ENCODE measurements around the gene NHLH1.

Gene NHLH1

DNA sequence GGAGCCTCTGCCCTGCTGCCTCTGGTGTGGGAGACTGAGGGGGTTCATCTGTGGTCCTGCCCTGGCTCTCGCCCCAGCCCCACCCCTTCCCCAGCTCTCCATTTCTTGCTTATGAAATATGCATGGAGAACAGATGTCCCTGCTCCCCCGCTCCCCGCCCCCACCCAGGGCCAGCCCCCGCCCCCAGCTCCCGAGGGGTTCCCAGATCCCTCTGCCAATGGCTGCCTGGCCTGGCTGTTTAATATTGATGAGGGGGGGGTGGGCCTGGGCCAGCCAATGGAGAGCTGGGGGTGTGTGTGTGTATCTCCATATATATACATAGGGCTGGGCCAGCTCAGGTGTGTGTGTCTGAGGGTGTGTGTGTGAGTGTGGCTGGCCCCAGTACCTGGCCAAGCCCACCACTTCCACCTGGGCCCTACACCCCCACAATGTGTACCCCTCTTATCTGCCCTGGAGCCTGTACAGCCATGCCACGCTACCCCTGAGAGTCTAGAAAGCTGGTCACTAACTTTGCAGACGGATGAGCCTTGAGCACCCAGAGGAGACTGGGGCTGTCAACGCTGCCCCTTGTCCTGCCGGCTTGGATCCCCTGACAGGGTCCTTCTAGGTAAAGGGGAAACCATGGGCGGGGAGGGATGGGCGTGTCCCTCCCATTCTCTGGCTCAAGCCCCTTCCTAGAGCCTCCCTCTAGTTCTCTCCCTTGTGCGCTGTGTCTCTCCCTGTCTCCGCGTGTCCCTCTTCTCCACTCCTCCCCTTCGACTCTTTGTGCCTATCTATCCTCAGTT is at the start of gene NHLH1:
Gene NHLH1 (plus strand): TSS at position 341 of the 785 bp plus-strand sequence. CDS start 3,661 bp downstream, outside the sequence.
- DNase-seq (ENCODE audit: low read depth) = no peak

DNA sequence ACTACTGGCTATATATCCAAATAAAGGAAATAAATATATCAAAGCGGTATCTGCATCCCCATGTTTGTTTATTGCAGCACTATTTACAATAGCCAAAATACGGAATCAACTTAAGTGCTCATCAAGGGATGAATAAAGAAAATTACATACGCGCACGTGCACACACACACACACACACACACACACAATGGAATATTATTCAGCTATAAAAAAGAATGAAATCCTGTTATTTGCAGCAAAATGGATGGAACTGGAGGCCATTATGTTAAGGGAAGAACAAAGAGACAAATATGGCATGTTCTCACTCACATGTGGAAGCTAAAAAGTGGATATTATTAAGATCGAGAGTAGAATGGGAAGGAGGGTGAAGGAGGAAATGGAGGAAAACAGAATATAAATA is 44.0 kb upstream of the NHLH1 start:
- DNase-seq (ENCODE audit: low read depth) = no peak

DNA sequence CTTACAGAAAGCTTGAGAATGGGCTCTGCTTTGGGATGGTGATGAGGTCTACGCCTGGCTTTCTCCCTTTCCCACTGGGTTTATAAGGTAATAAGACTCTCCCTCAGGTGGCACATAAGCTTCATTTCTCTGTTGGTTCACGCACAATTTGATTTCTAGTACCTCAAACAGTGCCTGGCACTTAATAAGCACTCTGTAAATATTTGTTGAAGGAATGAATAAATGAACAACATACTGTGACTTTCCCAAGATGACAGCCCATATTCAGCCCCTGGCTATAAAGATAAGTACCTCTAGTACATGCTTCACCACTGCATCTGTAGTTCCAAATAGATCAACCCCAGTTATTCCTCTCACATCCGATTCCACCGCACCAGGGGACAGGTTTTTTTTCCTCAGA is 41.6 kb upstream of the NHLH1 start:
- DNase-seq (ENCODE audit: low read depth) = no peak

DNA sequence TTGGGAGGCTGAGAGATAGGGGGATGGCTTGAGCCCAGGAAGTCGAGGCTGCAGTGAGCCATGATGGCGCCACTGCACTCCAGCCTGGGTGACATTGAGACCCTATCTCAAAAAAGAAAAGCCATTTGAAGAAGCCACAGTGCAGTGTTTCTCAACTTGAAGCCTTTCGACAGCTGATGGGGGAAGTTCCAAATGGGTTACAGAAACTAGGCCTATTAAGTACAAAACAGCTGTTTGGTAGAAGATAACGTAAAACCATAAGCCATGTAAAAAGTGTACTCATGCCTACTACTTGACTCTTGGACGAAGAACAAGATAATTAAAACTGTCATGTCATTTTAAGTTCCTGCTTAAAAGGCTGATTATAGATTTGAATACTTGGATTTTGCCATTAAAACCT is 40.5 kb upstream of the NHLH1 start:
- no peak for DNase-seq (ENCODE audit: low read depth)

DNA sequence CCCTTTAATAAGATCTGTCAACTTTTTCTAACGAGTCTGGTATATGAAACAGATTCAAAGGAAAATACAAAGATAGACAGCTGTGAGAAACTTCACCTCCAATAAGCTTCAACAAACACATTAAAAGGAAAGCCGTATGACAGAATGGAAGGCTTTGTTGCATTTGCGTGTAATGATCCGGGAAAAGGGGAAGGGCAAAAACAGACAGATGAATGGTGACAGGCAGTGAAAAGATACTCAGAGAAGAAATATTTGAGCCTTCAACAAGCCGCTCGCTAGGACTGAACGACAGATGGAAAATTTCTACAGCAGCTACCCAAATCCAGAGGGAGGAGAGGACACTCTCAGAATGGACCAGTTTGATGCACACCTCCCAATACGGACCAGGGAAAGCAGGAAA is 38.7 kb upstream of the NHLH1 start:
- no peak for DNase-seq (ENCODE audit: low read depth)

DNA sequence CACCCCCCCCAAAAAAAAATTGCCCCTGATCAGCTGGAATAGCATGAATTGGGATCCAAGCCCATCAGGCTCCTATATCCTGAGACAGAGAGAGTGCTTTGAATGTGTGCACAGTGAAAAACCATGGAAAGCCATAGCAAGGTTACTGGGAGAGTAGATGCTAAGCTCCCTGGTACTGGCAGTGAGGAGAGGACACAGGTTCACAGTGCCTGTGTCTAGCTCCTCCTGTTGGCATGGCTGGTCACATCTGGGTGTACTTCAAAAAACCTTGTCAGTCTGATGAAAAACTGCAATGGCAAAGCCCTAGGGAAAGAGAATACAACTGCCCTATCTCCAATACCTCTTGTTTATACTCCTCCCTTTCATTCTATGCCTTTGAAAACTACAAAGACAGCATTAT is 36.8 kb upstream of the NHLH1 start:
- DNase-seq (ENCODE audit: low read depth) = no peak

DNA sequence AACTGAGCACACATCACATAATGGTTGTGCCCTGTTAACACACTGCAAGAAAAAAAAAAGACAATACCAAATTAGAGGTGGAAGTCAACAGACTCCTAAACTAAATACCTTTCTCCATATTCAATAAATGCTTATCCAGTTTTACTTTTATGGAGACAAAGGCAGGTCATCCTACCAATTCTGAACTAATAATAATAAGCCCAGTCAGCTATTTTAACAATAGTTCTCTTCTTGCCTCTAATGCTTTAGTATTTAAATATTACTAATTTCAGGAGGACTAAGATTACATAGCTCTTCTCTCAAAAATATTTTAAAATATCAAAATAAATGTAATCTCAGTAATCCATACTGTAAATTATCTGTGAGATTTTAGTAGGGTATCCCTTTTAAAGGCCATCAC is 34.4 kb upstream of the NHLH1 start:
- DNase-seq (ENCODE audit: low read depth) = no peak

DNA sequence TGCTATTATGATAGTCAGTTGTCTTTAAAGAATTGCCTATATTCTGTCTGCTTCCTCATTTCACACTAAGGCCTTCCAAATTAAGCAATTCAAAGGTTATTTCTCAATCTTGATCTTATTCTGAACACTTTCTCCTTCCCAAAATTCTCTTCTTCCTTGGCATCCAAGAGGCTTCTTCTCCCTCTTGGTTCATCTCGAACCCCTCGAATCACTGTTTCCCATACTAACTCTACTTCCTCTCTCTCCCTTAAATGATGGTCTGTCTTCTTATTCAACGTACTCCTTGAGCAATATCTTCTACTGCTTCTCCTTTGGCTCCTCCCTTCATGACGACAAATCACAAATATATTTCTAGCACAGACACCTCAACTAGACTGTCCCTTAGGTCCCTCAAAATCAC is 28.3 kb upstream of the NHLH1 start:
- DNase-seq (ENCODE audit: low read depth) = no peak

DNA sequence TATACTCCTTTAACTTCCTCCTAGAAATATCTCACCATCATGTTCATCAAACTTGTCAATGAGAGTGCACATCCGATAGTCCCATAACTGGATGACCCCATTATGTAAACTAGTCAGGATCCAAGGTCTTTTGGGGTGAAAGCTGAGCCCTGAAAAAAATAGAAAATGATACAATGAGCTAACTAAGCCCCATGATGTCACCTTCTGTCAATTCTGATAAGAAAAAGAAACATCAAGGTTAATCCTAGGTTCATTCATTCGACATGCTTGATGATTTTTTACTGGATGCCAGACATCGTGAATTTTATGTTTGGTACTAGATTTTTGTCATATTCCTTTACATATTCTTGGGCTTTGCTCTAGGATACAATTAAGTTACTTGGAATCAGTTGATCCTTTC is 26.7 kb upstream of the NHLH1 start:
- DNase-seq (ENCODE audit: low read depth) = no peak

DNA sequence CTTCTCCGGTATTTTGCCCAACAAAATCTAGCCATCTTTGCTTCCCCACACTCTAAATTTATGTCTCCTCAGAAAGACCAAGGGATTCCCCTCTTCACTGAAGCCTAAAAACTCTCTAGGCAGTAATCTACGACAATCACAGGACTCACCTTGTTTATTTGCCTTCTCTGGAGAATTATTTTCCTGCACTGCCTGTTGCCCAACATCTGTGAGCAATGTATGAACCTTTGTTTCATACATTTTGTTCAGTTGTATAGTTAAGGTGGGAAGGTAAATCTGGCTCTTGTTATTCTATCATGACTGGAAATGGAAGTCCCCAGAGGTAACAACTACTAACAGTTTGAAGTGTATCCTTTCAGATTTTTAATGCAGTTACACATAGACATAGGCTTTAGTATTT is 26.0 kb upstream of the NHLH1 start:
- DNase-seq (ENCODE audit: low read depth) = no peak

DNA sequence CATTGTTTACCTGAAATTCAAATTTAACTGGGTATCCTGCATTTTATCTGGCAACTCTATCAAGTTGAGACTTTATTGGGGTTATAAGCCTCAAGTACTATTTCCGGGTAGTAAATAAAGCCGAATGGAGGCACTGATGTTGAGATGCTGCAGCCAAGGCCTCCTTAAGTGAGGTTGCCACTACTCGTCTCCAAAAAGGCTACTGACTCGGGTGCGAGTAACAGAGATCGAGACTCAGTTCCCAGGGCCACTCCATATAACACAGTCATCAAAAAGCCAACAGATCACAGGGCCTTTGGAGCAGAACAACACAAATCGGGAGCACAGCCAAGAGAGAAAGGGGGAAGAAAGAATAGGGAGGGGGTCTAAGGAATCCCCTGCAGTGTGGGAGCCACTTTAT is 24.3 kb upstream of the NHLH1 start:
- DNase-seq (ENCODE audit: low read depth) = no peak

DNA sequence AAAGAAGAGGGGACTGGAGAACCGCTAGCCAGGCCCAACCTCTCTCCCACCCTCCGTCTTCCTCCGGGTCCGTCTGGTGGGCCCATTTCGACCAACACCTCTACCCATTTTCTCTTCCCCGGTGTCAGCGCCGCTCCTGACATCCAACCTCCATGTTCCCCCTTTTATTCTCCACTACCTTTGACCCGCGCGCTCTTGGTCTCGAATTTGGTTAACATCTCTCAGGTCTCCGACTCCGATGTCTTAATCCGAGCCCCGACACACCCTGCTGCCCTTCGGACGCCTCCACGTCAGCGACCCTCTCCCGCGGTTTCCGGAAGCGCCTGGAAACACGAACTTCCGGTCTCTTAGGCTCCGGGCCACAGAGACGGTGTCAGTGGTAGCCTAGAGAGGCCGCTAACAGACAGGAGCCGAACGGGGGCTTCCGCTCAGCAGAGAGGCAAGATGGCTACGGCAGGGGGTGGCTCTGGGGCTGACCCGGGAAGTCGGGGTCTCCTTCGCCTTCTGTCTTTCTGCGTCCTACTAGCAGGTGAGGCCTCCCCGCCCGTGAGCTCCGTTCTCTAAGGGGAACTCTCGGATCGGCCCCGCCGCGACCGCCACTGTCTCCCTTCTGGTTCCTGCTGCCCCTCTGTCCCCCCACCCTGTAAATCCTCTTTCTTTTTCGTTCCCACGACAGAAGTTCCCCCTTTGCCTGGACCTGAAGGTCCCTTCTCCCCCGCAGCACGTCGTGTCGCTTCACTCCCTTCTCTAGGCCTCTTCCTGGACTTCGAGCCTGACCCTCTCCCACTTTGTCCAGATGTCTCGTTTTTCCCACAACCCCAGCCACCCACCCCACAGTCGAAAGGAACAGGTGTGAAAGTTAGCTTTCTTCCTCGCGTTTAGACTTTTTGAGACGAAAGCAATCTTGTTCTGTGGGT is 23.7 kb upstream of the NHLH1 start, which contains the start of the genes COPA and NCSTN:
Gene COPA (minus strand): TSS at position 298 of the 917 bp plus-strand sequence. CDS start 80 bp downstream, at position 218.
Gene NCSTN (plus strand): TSS at position 431 of the 917 bp plus-strand sequence. CDS start 14 bp downstream, at position 445.
- peak; percentile 90 for DNase-seq (ENCODE audit: low read depth)

DNA sequence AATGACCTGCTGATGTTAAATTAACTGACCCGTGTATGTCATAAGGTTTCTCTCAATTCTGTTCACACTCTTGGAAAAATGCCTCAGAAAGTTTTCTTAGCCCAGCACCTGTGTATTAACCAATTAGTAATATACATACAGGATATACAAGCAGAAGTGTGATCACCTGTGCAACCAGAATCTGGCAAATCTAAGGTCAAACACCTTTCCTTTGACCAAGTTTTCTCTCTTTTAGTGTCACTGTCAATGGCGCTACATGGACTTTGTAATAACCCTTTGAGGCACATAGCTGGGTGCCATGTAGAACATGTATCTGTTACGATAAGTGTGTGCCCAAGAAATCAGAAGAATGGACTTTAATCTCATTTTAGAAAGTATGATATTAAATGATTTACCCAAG is 22.6 kb upstream of the NHLH1 start:
- no peak for DNase-seq (ENCODE audit: low read depth)

DNA sequence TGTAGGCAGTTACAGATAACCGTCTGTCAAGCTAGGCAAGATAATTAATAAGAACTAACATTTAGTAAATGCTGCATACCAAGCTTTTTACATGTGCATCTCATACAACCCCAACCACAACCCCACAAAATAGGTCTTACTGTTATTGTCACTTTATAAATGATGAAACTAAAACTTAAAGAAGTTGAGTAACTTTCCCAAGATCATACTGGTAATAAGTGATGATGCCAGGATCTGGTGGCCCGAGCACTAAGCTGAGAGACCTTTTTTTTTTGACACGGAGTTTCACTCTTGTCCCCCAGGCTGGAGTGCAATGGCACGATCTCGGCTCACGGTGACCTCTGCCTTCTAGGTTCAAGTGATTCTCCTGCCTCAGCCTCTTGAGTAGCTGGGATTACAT is 21.9 kb upstream of the NHLH1 start:
- no peak for DNase-seq (ENCODE audit: low read depth)

DNA sequence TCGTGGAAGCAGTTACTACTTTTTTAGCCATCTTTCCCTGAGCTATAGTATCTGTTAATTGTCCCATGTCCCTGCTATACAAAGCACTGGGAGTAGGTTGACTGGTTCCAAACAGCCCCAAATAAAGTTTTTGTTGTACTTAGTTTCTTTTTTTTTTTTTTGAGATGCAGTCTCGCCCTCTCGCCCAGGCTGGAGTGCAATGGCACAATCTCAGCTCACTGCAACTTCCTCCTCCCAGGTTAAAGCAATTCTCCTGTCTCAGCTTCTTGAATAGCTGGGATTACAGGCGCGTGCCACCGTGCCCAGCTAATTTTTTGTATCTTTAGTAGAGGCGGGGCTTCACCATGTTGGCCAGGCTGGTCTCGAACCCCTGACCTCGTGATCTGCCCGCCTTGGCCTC is 20.4 kb upstream of the NHLH1 start:
- DNase-seq (ENCODE audit: low read depth) = no peak

DNA sequence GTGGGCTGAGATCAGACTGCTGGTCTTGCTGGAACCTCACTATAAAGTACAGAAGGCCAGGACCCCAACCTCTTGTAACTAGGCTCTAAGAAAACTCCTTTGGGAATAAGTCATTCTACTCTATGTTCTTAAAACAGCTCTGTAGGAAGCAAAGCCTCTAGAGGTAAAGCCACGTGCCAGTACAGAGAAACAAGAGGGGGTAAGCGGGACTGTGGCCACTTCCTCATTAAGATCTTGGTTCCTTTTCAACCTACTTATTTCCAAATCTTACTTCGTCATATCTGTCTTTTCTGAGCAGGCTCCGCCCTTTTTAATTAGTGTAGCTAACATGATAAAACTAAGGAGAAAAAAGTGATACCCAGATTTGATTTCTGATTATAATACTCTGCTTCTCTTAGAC is 19.9 kb upstream of the NHLH1 start:
- no peak for DNase-seq (ENCODE audit: low read depth)

DNA sequence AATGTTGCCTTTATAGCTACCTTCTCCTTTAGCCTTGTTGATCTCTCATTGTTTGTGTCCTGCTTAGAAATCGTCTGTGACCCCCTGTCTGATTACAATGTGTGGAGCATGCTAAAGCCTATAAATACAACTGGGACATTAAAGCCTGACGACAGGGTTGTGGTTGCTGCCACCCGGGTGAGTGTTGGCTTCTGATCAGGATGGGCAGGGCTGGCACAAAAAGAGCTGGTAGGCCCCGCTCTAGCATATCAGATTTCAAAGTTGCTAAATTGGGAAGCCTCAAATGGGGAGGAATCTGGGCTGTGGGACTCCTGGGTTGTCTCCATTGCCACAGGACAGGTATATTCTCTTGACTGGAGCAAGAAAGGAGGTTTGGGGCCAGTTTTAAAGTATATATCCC is 15.2 kb upstream of the NHLH1 start:
- DNase-seq (ENCODE audit: low read depth) = no peak

DNA sequence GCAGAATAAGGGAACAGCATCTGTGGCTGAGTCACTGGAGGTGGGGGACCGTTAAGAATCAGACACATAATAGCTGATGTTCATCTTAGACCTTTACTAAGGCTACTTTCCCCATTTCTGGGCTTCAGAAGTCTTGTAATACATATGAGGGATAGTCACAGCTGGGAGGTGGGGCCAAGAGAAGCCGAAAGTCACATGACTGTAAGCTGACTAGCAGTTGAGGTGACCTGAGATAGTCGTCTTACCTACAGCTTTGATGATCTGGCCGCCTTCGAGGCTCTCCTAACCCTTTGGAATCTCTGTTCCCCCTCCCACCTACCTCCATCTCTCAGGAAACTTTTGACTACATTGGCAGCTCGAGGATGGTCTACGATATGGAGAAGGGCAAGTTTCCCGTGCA is 14.3 kb upstream of the NHLH1 start:
- DNase-seq (ENCODE audit: low read depth) = no peak

DNA sequence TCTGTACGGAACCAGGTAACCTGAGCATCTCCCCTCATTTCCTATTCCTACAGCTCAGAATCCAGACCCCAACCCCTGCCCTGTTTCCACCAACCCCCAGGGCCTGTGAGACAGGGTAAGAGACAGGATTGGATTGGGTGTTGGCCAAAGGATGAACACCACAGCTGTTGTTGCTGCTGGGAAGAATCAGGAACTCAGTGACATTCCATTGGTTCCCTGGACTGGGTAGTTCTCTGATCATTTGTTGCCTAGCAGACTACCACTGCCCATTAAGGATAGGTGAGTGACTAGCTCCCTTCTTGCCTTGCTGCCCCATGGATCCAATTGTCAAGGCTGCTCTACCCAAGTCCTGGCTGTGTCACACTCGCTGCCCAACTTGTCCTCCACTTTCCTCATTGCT is 13.6 kb upstream of the NHLH1 start:
- no peak for DNase-seq (ENCODE audit: low read depth)

DNA sequence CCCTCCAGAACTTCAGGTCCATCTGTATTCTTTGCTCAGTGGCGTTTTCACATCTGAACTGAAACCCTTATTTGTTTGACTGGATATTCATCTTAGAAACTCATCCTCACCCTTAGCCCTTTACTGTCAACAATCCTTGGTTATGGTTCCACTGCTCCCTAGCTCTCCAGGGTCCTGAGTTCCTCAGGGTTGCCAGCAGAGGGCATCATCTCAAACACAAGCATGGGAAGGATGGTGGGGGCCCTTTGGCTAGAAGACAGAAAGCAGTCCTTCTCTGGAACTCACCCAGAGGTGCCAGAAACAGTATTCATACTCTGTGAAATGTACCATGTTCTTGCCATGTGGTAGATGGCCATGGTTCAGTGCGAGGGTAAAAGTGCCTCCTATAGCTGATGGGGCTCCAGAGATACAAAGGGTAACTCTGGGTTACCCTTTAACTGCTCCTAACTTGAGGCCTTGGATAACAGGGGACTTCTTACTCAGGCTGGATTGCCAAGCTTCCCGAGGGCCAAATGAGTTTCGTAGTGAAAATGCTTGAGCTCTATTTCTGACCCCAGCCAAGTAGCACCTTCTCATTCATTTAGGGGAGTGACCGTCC is 12.4 kb upstream of the NHLH1 start:
- DNase-seq (ENCODE audit: low read depth) = no peak

DNA sequence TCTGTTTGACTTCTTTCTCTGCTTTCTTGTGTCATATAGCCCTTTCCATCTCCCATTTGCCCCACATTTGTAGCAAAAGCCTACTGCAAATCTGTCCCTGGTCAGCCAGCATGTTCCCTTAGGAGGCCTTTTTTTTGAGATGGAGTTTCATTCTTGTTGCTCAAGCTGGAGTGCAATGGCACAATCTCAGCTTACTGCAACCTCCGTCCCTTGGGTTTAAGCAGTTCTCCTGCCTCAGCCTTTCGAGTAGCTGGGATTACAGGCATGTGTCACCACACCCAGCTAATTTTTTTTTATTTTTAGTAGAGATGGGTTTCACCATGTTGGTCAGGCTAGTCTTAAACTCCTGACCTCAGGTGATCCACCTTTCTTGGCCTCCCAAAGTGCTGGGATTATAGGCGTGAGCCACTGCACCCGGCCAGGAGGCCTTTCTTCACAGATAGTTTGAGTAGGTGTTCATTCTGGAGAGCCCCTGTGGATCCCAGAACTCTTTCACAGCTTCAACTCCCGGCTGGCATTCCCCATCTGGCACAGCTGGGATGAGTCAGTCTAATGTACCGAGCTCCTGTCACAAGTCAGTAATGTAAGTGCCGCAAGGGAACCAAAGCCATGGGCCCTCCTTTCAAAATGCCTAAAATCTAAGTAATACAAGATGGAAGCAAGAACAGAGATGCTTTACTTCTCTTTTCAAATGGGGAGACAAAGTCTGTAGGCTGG is 9.4 kb upstream of the NHLH1 start:
- DNase-seq (ENCODE audit: low read depth) = no peak

DNA sequence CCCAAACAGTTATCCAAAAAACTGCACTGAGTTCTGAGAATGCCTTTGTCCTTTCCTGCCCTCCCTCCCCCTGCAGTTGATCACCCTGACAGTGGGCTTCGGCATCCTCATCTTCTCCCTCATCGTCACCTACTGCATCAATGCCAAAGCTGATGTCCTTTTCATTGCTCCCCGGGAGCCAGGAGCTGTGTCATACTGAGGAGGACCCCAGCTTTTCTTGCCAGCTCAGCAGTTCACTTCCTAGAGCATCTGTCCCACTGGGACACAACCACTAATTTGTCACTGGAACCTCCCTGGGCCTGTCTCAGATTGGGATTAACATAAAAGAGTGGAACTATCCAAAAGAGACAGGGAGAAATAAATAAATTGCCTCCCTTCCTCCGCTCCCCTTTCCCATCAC is 8.8 kb upstream of the NHLH1 start:
- DNase-seq (ENCODE audit: low read depth) = no peak
